Measurements from ENCODE around the gene MAPK13.
"Not testable (repeated sequence)": the region's sequence is repeated elsewhere in the genome, so short reads cannot be mapped to it uniquely, and the experiment has no call there.

Gene MAPK13

DNA sequence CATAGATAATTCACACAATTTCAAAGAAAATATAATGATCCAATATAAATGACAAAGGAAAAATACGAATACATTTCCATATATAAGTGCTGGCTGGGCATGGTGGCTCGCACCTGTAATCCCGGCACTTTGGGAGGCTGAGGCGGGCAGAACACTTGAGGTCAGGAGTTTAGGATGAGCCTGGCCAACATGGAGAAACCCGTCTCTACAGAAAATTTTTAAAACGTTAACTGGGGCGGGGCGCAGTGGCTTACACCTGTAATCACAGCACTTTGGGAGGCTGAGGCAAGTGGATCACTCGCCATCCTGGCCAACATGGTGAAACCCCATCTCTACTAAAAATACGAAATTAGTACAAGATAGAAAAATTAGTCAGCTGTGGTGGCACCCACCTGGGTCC is 14.9 kb upstream of the MAPK13 start:
- DNase-seq (ENCODE audit: low read depth): no peak

DNA sequence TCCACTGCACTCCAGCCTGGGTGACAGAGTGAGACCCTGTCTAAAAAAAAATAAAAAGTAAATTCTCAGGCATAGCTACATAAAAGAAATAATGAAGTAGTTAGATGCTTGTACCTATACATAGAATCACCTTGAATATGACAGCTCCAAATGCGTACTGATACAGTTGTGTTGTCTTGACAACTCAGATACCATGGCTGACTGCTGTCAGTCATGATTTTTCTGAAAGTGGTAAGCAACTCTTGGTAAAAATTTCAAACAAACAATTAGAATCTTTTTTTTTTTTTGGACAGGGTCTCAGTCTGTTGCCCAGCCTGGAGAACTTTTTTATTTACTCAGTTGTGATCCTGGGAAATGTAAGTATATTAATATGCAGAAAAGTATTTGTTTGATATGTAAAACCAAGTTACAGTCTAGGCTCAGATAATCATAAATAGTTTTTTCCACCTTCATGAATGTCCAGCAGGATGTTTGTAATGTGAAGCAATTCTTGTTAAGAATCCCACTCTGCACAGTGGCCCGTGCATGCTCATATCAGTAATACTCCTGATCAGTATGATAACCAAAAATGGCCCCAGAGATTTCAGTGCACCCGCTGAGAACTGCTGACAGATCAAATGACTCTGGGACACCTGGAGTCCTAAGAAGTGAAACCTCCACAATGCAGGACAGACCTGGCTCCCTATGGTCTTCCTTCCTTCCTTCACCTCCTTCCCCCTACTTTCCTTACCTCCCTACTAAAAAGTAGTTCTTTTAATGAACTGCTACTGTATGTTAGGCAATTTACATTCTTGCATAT is 14.0 kb upstream of the MAPK13 start:
- DNase-seq (ENCODE audit: low read depth): no peak

DNA sequence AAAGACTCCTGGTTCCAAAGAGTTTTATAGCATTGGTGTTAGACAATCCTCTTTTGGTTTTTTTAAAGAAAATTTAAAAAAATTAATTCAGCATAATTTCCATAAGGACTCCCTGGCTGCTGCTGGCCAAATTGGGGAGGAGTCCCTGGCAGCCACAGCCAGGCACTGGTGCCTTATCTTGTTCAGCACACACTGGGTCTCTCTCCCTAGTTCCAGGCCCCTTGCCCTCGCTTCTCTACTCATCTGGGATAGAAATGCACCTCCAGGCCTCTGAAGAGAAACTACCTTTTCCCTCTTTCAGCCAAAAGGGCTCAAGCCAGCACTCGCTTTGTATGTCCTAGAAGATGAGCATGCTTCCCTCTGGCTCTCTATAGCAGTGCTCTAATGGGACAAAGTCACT is 13.4 kb upstream of the MAPK13 start:
- DNase-seq (ENCODE audit: low read depth): no peak

DNA sequence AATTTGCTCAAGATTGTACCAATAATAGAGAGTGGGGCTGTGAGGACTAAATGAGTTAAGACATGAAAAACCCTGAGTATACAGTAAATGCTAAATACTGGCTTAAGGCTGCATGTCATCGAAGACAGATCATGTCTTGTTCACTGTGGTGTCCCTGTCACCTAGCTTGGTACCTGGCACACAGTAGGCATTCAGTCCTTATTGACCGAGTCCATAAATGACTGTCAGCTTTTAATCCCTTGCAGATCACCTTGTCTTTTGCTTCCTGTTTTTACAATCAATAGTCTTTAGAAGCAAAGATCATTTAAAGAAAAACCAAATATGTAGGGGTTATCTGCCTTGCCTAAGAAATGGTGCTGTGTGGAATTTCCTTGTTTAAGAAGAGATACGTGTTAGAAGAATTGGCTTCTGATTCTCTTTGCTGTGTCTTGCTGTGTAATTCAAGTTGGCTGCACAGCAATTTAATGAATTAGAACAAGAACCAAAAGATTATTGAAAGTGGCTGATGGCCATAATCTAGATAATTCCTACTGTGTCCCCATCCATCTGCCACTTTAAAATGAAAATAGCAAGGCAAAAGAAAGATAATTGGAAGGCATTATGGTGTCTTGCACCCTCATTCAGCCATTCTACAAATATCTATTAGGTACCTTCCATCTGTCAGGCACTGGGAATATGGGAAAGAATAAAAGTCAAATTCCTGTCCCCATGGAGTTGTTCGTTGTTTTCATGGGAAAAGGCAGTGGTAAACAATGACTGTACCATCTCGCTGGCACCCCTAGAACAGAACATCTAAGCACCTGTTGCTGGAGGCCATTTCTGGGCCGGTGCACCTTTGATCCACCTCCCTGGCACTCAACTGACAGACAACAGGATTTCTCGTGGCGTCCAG is 12.4 kb upstream of the MAPK13 start:
- DNase-seq (ENCODE audit: low read depth): no peak

DNA sequence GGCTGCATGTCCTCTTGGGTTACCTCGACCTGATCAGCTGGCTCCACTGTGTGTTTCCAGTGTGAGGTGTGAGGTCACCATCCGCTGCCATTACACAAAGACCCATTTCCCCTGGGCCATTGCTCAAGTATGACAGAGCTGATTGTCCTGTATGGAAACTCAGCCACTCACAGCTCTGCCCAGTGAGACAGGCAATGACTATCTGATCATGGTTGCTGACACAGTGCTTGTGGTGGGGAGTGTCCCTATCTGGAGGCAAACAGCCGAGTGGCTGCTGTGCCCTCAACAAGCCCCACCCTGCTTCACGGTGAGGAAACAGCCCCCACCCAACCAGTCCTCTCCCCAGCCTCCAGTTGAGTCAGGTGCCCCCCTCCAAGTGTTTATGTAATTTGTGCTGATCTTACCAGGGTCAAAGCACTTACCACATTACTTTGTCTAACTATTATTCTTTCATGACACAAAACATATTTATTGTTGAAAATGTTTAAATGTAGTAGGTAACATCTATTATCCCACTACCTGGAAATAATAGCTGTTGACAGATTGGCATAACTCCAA is 11.7 kb upstream of the MAPK13 start:
- no peak for DNase-seq (ENCODE audit: low read depth)

DNA sequence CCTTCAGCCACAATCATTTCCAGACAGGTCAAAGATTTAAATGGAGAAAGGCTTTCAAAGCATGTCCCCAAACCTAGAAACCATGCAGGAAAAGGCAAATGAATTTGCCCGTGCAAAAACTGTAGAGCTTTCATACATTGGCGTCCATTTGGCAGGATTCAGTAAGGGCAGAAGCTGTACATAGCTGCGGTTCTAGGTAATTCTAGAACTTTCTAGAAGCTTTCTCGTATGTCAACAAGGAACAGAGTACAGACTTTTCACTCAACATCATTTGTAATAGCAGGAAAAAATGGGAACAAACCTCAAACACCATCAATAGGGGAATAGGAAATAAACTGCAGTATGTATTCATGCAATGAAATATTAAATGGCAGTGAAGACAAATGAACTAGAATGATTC is 11.1 kb upstream of the MAPK13 start:
- DNase-seq (ENCODE audit: low read depth): no peak

DNA sequence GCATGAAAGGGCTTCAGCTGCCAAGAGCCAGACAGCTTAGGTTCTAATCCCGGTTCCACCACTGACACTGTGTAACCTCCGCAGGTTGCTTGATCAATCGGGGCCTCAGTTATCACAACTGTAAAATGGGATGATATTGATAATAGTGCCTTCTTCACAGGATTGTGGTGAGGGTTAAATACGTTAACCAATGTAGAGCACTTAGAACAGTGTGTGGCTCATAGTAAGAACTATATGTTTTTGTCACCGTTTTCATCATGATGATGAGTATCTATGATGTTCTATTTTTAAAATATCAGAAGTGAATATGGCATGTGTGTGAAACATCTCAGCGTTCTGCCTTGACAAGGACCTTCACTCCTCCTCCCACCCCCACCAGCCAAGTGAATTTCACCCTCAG is 10.3 kb upstream of the MAPK13 start:
- DNase-seq (ENCODE audit: low read depth): no peak

DNA sequence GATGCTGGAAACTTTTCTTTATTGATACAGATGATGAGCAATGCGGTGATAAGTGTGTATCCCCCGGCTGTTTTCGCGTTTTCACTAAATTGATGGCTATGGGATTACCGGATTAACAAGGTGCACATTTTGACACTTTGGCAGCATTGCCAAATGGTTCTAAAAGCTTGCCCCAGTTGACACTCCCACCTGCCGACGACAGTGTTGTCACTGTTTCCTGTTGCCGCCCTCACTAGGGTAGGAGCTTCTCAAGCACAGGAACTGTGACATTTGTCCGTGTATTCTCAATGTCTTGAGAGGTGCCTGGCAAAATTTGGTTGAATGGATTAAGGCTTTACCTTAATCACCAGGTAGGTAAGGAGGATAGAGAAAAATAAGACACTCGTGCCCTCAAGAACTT is 9.8 kb upstream of the MAPK13 start:
- no peak for DNase-seq (ENCODE audit: low read depth)

DNA sequence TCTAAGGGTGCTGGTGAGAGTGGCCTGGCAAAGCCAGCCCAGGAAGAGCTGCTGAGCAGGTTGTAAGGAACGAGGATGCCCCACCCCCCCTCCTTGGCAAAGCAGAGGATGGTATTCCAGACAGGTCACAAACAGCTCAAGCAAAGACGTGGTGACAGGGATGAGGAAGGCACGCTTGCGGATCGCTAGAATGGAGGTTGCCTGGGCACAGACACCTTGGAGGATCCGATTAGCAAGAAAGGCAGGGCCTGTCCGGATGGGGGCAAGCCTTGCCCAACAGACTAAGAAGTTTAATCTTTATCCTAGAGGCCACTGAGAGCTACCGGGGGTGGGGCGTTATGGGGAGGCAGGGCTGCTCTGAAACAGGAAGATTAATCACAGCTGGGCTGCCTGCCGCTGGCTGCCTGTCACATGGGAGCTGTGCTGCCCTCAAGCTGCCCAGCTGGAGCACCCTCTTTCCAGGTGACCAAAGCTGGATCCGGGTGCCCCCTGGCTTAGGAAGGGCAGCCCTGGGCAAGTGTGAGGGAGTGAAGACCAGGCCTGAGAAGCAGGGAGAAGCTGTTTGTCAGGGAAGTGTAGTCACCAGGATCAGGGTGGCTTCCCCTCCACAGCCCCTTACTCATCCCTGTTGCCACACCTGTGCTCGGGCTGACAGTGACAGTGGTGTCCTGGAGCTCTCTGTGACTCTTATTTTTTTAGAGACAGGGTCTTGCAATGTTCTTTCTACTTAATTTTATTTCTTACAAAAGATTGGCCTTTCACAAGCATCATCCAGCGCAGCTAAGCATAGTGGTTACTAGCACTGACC is 9.1 kb upstream of the MAPK13 start:
- no peak for DNase-seq (ENCODE audit: low read depth)

DNA sequence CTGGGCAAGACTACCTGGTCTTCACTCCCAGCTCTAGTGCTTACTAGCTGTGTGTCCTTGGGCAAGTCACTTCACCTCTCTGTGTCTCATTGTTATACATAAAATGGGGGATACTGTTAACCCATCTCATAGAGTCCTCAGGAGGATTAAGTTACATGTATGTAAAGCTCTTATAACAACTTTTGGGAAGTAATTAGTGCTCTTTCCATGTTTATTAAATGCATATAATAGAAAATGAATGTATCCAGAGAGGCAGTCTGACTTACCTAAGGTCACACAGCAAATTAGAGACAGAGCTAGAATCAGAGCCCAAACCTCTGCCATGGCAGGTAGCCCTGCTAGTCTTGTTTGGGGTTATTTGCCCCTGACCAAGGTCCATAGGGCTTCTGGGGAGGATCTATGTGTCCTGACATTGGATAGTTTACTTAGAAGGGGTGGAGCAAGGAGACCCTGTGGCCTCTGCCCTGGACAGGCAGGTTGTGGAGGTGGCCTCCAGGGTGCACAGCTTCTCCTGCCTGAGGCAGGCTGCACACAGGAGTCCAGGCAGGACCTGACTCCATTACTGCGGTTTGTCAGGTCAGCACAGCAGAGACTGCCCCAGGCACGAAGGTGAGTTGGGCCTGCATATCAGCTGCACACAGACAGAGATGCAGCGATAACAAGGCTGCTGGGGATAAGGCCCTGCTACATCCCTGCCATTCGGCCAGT is 8.4 kb upstream of the MAPK13 start:
- no peak for DNase-seq (ENCODE audit: low read depth)

DNA sequence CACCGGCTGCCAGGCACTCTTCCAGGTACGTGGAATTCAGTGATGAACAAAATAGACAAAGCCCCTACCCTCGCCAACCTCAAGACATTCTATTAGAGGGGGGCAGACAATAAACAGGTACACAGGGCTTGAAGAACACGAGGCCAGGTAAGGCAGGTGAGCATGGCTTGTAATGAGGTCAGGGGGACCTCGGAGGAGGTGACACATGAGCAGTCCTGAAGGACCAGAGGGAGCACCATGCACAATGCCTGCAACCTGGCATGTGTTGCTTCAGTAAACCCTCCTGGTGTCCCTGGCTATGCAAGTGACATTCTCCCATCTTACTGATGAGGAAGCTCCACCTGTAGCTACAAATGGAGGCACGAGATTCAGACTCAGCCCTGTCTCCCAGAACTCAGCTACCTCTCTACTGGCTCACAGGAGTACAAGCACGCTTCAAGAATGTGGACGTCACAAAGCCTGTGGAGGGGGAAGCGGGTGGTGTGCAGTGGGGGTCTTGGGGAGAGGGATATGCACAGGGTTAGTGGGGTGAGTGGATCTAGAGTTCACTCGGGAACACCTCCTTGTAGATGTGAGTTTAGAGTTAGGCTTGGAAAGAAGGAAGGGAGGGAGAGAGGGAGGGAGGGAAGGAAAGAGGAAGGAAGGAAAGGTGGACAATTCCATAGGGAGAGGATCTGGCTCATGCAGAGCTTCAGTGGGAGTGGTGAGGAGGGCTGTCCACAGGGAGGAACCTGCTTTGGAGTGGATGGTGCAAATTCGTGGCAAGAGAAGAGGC is 7.6 kb upstream of the MAPK13 start:
- DNase-seq (ENCODE audit: low read depth): no peak

DNA sequence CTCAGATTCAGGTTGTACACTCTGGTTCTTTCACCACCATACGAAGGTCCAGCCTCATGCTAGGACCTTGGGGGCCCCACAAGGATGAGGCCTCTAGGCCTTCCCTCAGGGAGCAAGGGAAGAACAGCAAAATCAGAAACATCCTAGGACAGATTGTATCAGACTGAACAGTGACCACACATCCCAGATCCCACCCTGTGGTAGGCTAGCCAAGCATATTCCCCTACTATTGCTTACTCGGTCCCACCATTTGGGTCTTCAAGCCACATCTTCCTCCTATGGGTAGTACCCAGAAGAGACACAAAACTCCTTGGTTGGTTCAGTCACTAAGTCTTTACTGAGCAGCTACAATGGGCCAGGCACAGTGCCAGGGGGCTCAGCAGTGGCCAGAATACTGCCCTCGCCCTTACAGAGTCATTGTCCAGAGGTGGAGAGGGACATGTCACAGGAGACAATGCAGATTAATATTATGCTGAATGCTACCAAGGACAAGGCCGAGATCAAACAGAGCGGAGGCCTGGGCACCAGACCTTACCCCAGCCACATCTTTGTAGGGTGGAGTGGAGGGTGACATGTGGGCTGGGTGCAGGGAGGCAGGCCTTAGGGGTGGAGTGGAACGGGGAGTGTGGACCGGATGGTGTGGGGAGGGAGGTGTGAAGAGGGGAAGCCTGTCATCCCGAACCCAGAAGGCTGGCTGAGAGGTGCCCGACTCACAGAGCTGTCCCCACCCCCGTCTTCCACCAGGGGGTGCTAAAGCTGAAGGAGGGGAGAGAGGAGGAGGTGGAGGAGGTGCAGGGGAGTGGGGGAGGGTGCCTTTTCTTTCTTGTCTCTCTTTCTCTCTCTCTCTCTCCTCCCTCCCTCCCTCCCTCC is 6.8 kb upstream of the MAPK13 start:
- DNase-seq (ENCODE audit: low read depth): no peak

DNA sequence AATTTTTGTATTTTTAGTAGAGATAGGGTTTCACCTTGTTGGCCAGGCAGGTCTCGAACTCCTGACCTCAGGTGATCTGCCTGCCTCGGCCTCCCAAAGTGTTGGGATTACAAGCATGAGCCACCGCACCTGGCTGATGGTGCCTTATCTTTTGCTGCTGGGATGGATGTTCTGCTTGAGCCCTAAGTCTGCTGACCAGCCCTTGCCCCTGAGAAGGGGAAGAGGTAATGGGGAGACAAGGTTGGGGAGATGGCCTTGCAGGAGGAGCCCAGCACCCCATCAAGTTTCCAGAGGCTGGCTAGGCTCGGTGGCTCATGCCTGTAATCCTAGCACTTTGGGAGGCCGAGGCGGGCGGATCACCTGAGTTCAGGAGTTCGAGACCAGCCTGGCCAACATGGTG is 6.0 kb upstream of the MAPK13 start:
- not testable (repeated sequence) for DNase-seq (ENCODE audit: low read depth)

DNA sequence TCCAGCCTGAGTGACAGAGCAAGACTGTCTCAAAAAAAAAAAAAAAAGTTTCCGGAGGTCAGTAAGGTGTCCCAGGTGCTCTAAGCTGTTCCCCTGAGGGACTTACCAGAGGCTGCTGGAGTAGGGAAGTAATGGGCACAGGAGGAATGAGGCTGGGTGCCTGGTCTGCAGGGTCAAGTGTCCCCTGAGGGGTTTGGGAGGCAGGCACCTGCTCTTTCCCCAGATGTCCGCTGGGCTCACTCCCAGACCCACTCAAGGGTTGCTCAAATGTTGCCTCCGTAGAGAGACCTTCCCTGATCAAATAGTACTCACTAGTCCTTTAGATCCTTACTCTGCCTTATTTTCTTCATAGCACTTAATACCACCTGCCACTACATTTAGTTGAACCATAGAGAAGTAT is 5.4 kb upstream of the MAPK13 start:
- DNase-seq (ENCODE audit: low read depth): no peak

DNA sequence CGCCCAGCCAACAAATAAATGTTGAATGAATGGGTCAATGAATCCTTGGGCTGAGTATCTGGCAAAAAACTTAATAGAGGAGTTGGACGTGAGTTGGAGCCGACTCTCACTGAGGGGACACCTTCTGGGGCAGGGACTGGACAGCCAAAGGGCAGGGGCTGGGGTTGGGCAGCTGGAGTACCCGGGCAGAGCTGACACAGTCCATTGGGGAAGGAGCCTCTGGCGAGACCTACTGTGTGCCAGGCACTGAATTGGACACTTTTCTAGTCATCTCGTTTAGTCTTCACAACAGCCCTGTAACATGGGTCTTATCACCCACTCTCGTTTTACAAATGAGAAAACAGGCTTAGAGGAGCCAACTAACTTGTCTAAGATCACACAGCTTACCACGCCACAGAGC is 4.7 kb upstream of the MAPK13 start:
- no peak for DNase-seq (ENCODE audit: low read depth)

DNA sequence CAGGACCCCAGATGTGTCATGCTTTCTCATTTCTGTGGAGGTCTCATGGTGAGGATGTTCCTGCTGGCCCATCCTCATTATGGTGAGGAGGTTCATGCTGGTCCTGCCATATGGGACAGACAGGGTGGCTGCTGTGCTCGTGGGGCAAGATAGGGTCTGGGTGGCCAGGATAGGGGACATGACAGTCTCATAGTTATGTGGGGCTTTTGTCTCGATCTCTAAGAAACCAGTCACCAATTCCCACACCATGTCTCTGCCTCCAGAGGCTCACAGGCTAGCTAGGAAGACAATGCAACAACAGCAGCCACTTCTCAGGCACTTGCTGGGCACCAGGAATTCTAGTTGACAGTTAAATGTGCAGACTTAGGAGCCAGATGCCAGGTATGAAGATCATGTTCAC is 4.2 kb upstream of the MAPK13 start:
- DNase-seq (ENCODE audit: low read depth): no peak

DNA sequence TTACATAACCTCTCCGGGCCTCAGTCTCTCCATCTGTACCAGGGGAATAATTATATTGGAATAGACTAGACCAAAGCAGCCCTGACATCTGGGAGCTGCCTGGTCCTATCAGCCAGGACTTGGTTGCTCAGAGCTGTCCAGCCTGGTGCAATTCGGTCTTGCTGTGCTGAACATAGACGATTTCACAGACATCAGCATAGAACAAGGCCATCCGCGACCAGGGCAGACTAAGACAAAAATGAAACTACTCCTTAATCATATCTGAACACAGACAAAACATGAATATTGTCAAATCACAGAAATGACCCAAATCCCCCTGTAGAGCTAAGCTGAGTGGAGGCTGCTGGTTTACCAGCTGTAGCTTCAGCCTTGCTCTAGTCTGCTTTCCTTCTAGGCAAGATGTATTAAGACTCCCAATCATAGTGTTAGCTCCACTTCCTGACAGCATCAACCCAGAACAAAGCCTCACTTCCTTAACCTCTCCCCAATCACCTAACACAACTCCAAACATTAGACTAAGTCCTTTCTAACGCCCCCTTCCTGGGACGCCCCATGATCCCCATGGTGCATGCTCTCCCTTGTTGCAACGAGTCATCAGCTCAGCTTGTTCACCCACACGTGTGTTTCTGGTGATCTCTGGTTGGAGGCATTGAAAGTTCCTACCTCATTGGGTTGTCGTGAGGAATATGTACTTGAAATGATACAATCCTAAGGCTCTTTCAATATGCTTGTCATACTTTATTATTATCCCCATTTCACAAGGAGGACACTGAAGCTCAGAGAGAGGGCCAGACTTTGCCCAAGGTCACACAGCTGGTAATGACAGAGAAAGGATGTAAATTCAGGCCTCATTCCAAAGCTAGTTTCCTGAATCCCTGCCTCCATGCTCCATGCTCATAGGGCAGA is 3.5 kb upstream of the MAPK13 start:
- DNase-seq (ENCODE audit: low read depth): no peak

DNA sequence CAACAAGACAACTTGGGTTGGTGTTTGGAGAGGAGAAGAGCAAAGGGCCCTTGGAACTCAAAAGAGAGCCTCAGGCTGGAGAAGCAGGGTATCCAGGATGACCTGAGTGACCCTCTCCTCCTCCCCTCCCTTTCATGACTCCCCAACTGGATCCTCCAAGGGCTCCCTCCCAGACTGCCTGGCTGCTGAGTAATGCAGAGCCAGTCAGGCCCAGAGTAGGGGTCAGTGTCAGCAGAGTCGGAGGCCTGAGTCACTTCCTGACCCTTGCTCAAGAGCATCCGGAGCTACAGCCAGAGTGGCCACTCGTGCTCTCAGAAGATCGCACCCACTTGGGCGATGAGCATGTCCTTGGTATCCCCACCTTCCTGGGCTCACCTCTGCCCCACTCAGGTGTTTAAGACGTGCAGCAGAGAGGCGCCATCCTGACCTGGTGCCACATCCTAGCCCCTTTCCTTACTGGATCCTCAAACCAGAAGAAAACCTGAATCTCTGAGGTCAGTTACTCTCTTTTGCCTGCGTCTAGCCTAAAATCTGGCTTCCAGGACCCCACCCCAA is 2.8 kb upstream of the MAPK13 start:
- peak; percentile 81 for DNase-seq (ENCODE audit: low read depth)

Data from HS-5 (cell line).